Testis (tissue), 3 donors: Measurements from ENCODE around the gene RHO. TPM values are rescaled to one million over a fixed set of nuclear protein-coding genes. Genes with fewer than 3 reads are reported as not detected.

Experiments
- DNase-seq: peaks from one replicate; pipeline ENCODE4 v3.0.0-alpha.2; 2019
- H3K27ac ChIP-seq, 2 donors: fragments of 200-600 bp; sonication (generic); one replicate each; pipeline ENCODE4 v1.5.1; 2019
- H3K27me3 ChIP-seq: fragments of 200-600 bp; sonication (generic); one replicate; pipeline ENCODE4 v1.5.1; 2019
- H3K36me3 ChIP-seq: fragments of 200-600 bp; sonication (generic); one replicate; pipeline ENCODE4 v1.5.1; 2017; ENCODE audit warnings: low read depth; ENCODE audit errors: missing control alignments
- H3K4me1 ChIP-seq: fragments of 200-600 bp; sonication (generic); one replicate; pipeline ENCODE4 v1.5.1; 2019
- H3K4me3 ChIP-seq, 2 donors: fragments of 200-600 bp; sonication (generic); one replicate each; pipeline ENCODE4 v1.5.1; 2017 to 2019
- H3K9me3 ChIP-seq: fragments of 200-600 bp; sonication (generic); one replicate; pipeline ENCODE4 v1.5.1; 2017
- POLR2A ChIP-seq: fragments of 450-650 bp; IDR thresholded peaks from one replicate; pipeline ENCODE4 v1.6.1; 2017; ENCODE audit warnings: antibody characterized with exemption, mild to moderate bottlenecking, moderate library complexity
- WGBS, 2 donors: methylation state at CpG; one replicate each; pipeline ENCODE4 v1.1.5; 2018; 5-methylcytosine and 5-hydroxymethylcytosine counted together
- intact Hi-C: fragments of 100-400 bp; cut with DNase I; formaldehyde crosslinking; loops from one replicate; pipeline ENCODE4 v1.15.1; 2023; ENCODE audit warnings: low total_unique reads
- polyA plus RNA-seq: library from polyadenylated mRNA; stranded (reverse); fragments of 350-450 nt; fragmentation: Illumina TruSeq; extraction: RNeasy Lipid Tissue Mini Kit (QIAGEN cat#74804); gene quantifications from one replicate; pipeline ENCODE4 v1.2.3, GENCODE V29; 2014; ENCODE audit warnings: low read depth, low replicate concordance; ENCODE audit not compliant: insufficient read depth
- total RNA-seq, 2 donors: library from RNA; depleted of rRNA; stranded (reverse); fragments of >200 nt; gene quantifications; one replicate each; pipeline ENCODE4 v1.2.3, GENCODE V29; 2016
- TF ChIP-seq, protein P1 (sequence below), 3 experiments: fragments of 450-650 bp in 2 of 3; fragments of 200-600 bp in 1 of 3; sonication (generic) in 1 of 3; IDR thresholded peaks; one replicate each; pipeline ENCODE4 v1.5.1; 2016 to 2019; ENCODE audit warnings: antibody characterized with exemption in 3 of 3, mild to moderate bottlenecking in 2 of 3, moderate library complexity in 1 of 3

The RHO gene
- total and polyA plus RNA-seq, 3 donors from 2014 or later, result 0.25 TPM; not detected in 2

DNA sequence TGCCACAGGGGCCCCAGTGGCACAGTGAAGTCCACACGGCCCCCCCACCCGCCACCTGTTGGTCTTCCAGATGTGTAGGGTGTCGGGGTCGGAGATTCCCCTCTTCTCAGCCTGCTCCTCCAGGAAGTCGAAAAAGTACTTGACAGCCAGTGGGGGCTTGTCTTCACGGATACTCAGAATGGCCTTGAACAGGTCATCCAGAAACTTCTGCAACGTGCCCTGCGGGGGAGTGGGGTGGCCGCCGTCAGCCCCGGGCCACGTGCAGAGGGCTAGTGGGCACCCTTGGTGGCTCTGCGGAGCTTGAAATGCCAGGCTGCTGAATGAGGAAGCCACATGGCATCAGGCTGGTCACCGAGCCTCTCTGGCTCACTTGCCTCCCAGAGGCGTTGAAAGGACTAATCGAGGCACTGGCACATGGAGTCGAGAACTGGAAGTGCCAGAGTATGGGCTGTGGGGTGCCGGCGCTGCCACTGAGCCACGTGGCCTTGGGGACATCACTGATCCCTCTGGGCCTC is 31.2 kb downstream of the RHO start:
- Histone ChIP-seq H3K4me1 (peaks cover 68% of the 10 kb centered on the region), H3K27ac (peak overlapping the region; percentile 79 to 87), H3K27me3 (no peaks in the 10 kb centered on the region), H3K4me3 (no peak overlapping the region), H3K9me3 (no peaks in the 10 kb centered on the region), H3K36me3 (no peaks in the 10 kb centered on the region)
- intact Hi-C loops, result loop anchor here (10.0 kb wide), 1 partner anchor 45 kb away; the partner anchor contains the start of gene PLXND1
- TF ChIP-seq POLR2A, result no peak
- TF ChIP-seq, protein P1, sequence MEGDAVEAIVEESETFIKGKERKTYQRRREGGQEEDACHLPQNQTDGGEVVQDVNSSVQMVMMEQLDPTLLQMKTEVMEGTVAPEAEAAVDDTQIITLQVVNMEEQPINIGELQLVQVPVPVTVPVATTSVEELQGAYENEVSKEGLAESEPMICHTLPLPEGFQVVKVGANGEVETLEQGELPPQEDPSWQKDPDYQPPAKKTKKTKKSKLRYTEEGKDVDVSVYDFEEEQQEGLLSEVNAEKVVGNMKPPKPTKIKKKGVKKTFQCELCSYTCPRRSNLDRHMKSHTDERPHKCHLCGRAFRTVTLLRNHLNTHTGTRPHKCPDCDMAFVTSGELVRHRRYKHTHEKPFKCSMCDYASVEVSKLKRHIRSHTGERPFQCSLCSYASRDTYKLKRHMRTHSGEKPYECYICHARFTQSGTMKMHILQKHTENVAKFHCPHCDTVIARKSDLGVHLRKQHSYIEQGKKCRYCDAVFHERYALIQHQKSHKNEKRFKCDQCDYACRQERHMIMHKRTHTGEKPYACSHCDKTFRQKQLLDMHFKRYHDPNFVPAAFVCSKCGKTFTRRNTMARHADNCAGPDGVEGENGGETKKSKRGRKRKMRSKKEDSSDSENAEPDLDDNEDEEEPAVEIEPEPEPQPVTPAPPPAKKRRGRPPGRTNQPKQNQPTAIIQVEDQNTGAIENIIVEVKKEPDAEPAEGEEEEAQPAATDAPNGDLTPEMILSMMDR (IDR thresholded peaks at IDR 0.05), result no peak
- 67 to 84% methylated on average over 12 to 19 of the region's 20 CpGs for WGBS, 2 donors
- DNase-seq, result no peak

DNA sequence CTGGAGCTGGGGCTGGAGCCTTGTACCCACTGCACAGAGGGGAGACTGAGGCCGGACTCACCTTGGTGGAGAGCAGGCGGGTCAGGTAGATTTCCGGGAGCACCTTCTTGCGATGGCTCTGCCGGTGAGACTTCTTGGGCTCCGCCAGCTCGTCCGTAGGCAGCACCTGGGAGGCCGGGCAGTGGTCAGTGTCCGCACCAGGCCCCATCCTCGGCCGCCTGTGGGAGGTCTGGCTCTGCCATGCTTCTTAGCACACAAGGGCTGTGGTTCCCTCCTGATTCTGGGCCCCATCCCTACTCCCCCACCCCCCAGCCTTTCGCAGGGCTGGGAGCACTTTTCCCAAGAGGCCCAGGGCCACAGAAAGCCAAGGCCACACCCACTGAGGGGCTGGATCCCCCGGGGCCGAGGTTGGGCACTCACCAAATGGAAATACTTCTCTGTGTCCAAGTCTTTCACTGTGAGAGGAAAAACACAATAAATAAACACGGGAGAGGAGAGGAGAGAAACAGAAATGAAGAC is 31.9 kb downstream of the RHO start:
- no peak for TF ChIP-seq POLR2A
- TF ChIP-seq, protein P1 (IDR thresholded peaks at IDR 0.05), result no peak
- Histone ChIP-seq H3K27me3 (no peaks in the 10 kb centered on the region), H3K36me3 (no peaks in the 10 kb centered on the region), H3K4me3 (no peak overlapping the region), H3K27ac (peak overlapping the region; percentile 79 to 87), H3K9me3 (no peaks in the 10 kb centered on the region), H3K4me1 (peaks cover 64% of the 10 kb centered on the region)
- WGBS, 2 donors, result 40 to 53% methylated on average over 7 to 16 of the region's 16 CpGs
- intact Hi-C loops, result no loop called here
- peak; percentile 48 for DNase-seq

DNA sequence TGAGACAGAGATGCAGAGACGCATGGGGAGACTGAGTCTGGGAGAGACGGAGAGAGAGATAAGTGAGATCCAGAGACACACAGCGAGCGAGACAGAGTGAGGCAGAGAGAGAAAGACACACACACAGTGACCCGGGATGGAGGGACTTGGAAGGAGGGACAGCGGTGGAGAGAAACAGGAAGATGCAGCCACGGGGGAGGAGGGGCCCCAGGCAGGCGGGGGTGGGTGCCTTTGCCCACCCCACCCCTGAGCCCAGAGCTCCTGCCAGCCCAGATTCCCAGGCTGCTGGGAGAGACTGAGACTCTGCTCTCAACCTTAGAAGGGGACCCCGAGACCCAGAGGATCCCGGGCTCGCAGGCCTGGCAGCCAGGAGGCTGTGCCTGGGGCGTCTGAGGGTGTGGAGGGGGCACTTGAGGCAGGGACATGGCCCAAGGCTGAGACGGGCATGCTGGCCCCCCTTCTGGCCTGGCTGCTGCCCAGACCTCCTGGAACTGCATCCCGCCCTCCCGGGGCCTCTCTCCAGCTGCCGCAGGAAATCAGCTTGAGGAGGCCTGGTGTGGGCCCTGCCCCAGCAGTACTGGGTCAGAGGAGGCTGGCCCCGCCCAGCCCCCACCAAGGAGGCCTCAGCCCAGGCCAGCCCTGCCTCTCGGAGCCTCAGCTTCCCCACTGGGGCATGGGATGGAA is 32.6 kb downstream of the RHO start:
- 30 to 31% methylated on average over 11 to 18 of the region's 18 CpGs for WGBS, 2 donors
- peak; percentile 74 for DNase-seq
- H3K36me3 ChIP-seq, result no peaks in the 10 kb centered on the region
- no peaks in the 10 kb centered on the region for H3K27me3 ChIP-seq
- no peak for TF ChIP-seq POLR2A
- TF ChIP-seq, protein P1 (IDR thresholded peaks at IDR 0.05), result no peak
- H3K27ac ChIP-seq, result peak overlapping the region; percentile 79 to 87
- intact Hi-C loops, result no loop called here
- H3K4me3 ChIP-seq, result no peak overlapping the region
- peaks cover 59% of the 10 kb centered on the region for H3K4me1 ChIP-seq
- no peaks in the 10 kb centered on the region for H3K9me3 ChIP-seq

DNA sequence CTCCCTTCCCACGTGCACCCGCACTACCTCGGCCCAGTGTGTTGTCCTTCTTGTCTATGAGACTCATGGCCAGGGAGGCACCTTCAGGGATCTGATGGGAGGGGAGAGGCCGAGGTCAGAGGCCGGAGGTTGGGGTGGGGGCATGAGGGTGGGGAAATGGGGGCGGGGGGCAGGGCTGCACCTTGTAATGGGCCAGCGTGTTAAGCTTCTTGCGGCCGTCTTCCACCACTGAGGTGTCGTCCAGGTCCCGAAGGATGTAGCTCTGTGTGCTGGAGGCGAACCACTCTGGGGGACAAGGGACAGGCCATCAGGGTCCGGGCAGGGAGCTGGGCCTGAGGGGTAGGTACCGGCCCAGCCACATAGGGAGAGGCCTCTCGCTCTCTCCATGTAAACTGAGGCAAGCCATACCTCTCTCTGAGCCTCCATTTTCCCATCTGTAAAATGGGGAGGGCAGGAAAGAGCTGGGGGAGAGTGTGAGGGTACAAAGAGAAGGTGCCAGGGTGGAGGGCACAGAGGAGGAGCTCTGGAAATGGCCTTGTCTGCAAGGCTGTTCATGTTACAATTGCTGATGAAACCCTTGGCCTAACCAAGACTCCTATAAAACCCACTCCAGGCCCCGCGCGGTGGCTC is 33.3 kb downstream of the RHO start:
- WGBS, 2 donors, result 81 to 89% methylated on average over 11 to 18 of the region's 18 CpGs
- no peak for DNase-seq
- H3K27me3 ChIP-seq, result no peaks in the 10 kb centered on the region
- intact Hi-C loops, result no loop called here
- no peaks in the 10 kb centered on the region for H3K36me3 ChIP-seq
- peaks cover 60% of the 10 kb centered on the region for H3K4me1 ChIP-seq
- H3K9me3 ChIP-seq, result no peaks in the 10 kb centered on the region
- TF ChIP-seq, protein P1 (IDR thresholded peaks at IDR 0.05), result no peak
- TF ChIP-seq POLR2A, result no peak
- no peak overlapping the region for H3K4me3 ChIP-seq
- peak overlapping the region; percentile 79 to 87 for H3K27ac ChIP-seq
